T47D (cell line): ENCODE measurements around the gene TYK2.
"Not testable (repeated sequence)": the region's sequence is repeated elsewhere in the genome, so short reads cannot be mapped to it uniquely, and the experiment has no call there.

ENCODE experiments used
- DNase-seq, 2 experiments: peaks; one replicate each; pipeline versions ENCODE4 v3.0.0 to v3.0.0-alpha.2; 2011 to 2012; ENCODE audit warnings: low read depth in 1 of 2, low spot score in 1 of 2
- JUND ChIP-seq: IDR thresholded peaks from 2 replicates; pipeline ENCODE4 v1.6.1; 2012; ENCODE audit warnings: low read depth
- in situ Hi-C: cut with HindIII; loops from 2 replicates; pipeline ENCODE4 v1.10.0; 2016; ENCODE audit warnings: low sequenced_read_pairs, low pct_unique_long_range_greater_than_20kb

Gene TYK2

GRCh38 chr19:10352764-10353671 is 27.4 kb downstream of the TYK2 start:
- no peak for TF ChIP-seq JUND
- in situ Hi-C loops = no loop called here
- DNase-seq = no peak

GRCh38 chr19:10346509-10346908 is 33.9 kb downstream of the TYK2 start:
- DNase-seq = no peak
- in situ Hi-C loops = no loop called here
- TF ChIP-seq JUND = no peak

- no peak for TF ChIP-seq JUND
- in situ Hi-C loops = no loop called here
- no peak for DNase-seq
Measured at GRCh38 chr19:10344780-10345179, 35.6 kb downstream of the TYK2 start.

DNA sequence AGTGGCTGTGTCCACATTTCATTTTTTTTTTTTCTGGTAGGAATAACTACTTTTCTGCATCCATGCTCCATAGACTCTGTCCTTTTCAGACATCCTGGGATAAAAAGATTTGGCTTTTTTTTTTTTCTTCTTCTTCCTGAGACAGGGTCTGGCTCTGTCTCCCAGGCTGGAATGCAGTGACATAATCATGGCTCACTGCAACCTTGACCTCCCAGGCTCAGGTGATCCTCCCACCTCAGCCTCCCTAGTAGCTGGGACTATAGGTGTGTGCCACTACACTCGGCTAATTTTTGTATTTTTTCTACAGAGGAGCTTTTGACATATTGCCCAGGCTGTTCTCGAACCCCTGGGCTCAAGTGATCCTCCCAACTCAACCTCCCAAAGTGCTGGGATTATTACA is 36.9 kb downstream of the TYK2 start:
- TF ChIP-seq JUND = no peak
- in situ Hi-C loops = no loop called here
- DNase-seq = no peak

- DNase-seq = no peak
- in situ Hi-C loops = no loop called here
- no peak for TF ChIP-seq JUND
Measured at GRCh38 chr19:10339977-10340376, 40.4 kb downstream of the TYK2 start.

GRCh38 chr19:10339380-10339960 is 40.9 kb downstream of the TYK2 start, which contains the start of gene ICAM3:
Gene ICAM3 (minus strand): TSS chr19:10339624. CDS start chr19:10339614, 10 bp downstream.
- TF ChIP-seq JUND = no peak
- DNase-seq = no peak
- in situ Hi-C loops = no loop called here

DNA sequence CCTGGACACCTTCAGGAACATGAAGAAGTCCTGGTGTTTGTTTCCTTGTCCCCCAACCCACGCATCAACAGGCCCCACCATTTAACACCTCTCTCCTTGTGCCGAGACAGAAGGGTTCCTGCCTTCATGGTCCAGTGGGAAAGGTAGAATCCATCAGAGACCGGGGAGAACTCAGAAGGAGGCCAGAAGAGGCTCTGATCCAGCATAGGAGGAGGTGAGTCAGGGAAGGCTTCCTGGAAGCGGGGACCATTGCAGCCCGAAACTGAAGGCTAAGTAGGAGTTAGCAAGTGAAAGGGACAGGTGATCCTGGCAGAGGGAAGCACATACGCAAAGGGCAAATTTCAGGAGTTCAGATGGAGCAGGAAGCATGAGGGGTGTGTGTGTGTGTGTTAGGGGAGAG is 41.4 kb downstream of the TYK2 start:
- in situ Hi-C loops = no loop called here
- no peak for TF ChIP-seq JUND
- DNase-seq = no peak

DNA sequence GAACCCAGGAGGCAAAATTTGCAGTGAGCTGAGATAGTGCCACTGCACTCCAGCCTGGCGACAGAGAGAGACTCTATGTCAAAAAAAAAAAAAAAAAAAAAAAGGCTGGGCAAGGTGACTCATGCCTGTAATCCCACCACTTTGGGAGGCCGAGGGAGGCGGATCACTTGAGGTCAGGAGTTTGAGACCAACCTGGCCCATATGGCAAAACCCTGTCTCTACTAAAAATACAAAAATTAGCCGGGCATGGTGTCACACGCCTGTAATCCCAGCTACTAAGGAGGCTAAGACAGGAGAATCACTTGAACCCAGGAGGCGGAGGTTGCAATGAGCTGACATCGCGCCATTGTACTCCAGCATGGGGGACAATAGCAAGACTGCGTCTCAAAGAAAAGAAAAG is 43.6 kb downstream of the TYK2 start:
- in situ Hi-C loops, DNase-seq: not testable (repeated sequence)

- TF ChIP-seq JUND = no peak
- no peak for DNase-seq
- in situ Hi-C loops = no loop called here
Measured at GRCh38 chr19:10335352-10335985, 44.9 kb downstream of the TYK2 start.

GRCh38 chr19:10334588-10335351 is 45.6 kb downstream of the TYK2 start:
- TF ChIP-seq JUND = no peak

DNA sequence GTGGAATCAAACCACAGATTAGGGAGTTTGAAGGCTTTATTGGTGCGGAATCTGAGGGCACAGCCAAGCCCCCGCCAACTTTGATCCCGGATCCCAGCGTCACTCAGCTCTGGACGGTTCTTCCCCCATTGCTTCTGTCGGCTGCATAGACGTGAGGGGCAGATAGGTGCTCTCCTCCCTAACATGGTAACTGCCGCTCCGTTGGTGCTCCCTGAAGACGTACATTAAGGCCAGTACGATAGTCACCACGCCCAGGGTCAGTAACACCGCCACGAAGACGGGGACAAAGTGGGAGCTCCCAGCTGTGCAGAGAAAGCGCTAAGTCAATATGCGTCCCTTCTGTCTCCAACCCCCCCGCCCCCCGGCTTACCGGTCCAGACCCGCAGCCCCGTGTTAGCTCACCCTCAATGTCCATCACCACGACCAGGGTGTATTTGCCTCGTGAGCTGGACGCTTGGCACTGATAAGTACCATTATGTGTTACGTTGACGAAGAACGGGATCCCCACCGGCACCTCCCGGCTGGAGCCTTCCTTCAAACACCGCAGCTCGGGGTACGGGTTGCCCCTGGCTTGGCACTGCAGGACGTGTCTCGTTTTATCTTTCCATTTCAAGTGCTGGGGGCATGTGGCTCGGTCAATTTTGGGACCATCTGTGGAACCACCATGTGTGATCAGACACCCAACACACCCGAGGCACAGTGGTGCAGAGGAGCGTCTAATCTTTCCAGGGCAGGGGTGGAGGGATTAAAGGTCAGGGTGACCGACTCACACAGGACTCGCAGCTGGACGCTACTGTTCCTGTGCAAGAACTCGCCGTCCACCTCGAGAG is 46.4 kb downstream of the TYK2 start:
- TF ChIP-seq JUND = no peak
- DNase-seq = no peak
- in situ Hi-C loops = no loop called here

More at GRCh38 chr19:10334588-10335351, 45.6 kb downstream of the TYK2 start:
- in situ Hi-C loops = no loop called here
- peak; percentile 73 to 97 for DNase-seq
